Skeletal muscle tissue (tissue), 4 donors: Measurements from ENCODE around the gene BATF. TPM values are rescaled to one million over a fixed set of nuclear protein-coding genes. Genes with fewer than 3 reads are reported as not detected.

Experiments
- H3K27ac ChIP-seq: one replicate; pipeline ENCODE4 v1.7.0; 2013; ENCODE audit warnings: mild to moderate bottlenecking, low read depth, low read length, inconsistent platforms
- H3K27me3 ChIP-seq, 3 donors: one replicate each; pipeline ENCODE4 v1.7.0; 2013; ENCODE audit warnings: low read length in 3 of 3; ENCODE audit not compliant: control insufficient read depth in 3 of 3, insufficient read depth in 3 of 3
- H3K36me3 ChIP-seq, 3 donors: one replicate each; pipeline ENCODE4 v1.7.0; 2013; ENCODE audit warnings: low read length in 3 of 3; ENCODE audit not compliant: control insufficient read depth in 3 of 3, insufficient read depth in 3 of 3
- H3K4me1 ChIP-seq, 3 donors: one replicate each; pipeline ENCODE4 v1.7.0; 2013; ENCODE audit warnings: low read length in 3 of 3, mild to moderate bottlenecking in 3 of 3; ENCODE audit not compliant: control insufficient read depth in 3 of 3, insufficient read depth in 3 of 3
- H3K4me3 ChIP-seq, 3 donors: one replicate each; pipeline ENCODE4 v1.7.0; 2013; ENCODE audit warnings: low read length in 3 of 3
- H3K9ac ChIP-seq, 3 donors: one replicate each; pipeline ENCODE4 v1.7.0; 2013; ENCODE audit warnings: low read length in 3 of 3, mild to moderate bottlenecking in 3 of 3, moderate library complexity in 2 of 3, low read depth in 1 of 3
- H3K9me3 ChIP-seq, 3 donors: one replicate each; pipeline ENCODE4 v1.7.0; 2013; ENCODE audit warnings: low read length in 3 of 3; ENCODE audit not compliant: control insufficient read depth in 3 of 3
- total RNA-seq: library from RNA; depleted of rRNA; stranded (reverse); fragments of >200 nt; gene quantifications from one replicate; pipeline ENCODE4 v1.2.3, GENCODE V29; 2014
- donor health status: Osteomylitis.

The BATF gene
- total RNA-seq, 1 donor from 2014 or later: 1.0 TPM

- H3K4me3 ChIP-seq: no peak overlapping the region
- no peak overlapping the region for H3K27ac ChIP-seq
- H3K36me3 ChIP-seq: no peaks in the 10 kb centered on the region
- no peak overlapping the region for H3K9ac ChIP-seq
- no peaks in the 10 kb centered on the region for H3K27me3 ChIP-seq
- H3K9me3 ChIP-seq: no peaks in the 10 kb centered on the region
- peaks cover 0 to 5% (median 3%) of the 10 kb centered on the region in 3 donors for H3K4me1 ChIP-seq
Measured at GRCh38 chr14:75531256-75531655, 9.0 kb downstream of the BATF start.

- no peaks in the 10 kb centered on the region for H3K36me3 ChIP-seq
- no peak overlapping the region for H3K9ac ChIP-seq
- H3K4me3 ChIP-seq: no peak overlapping the region
- no peaks in the 10 kb centered on the region for H3K27me3 ChIP-seq
- peaks cover 0 to 5% (median 5%) of the 10 kb centered on the region in 3 donors for H3K4me1 ChIP-seq
- H3K9me3 ChIP-seq: no peaks in the 10 kb centered on the region
- H3K27ac ChIP-seq: no peak overlapping the region
Measured at GRCh38 chr14:75531660-75532317, 9.5 kb downstream of the BATF start.

- no peak overlapping the region for H3K27ac ChIP-seq
- H3K36me3 ChIP-seq: no peaks in the 10 kb centered on the region
- no peak overlapping the region for H3K9ac ChIP-seq
- H3K9me3 ChIP-seq: no peaks in the 10 kb centered on the region
- no peaks in the 10 kb centered on the region for H3K27me3 ChIP-seq
- no peak overlapping the region for H3K4me3 ChIP-seq
- H3K4me1 ChIP-seq: peaks cover 0 to 5% (median 5%) of the 10 kb centered on the region in 3 donors
Measured at GRCh38 chr14:75533791-75534555, 11.7 kb downstream of the BATF start.

GRCh38 chr14:75535164-75535898 lies 13.1 kb downstream of the BATF start:
- Histone ChIP-seq H3K27ac (no peak overlapping the region), H3K9ac (no peak overlapping the region)

GRCh38 chr14:75537071-75537470 lies 14.8 kb downstream of the BATF start:
- peaks cover 0 to 5% (median 5%) of the 10 kb centered on the region in 3 donors for H3K4me1 ChIP-seq
- no peak overlapping the region for H3K9ac ChIP-seq
- H3K27ac ChIP-seq: no peak overlapping the region
- H3K27me3 ChIP-seq: no peaks in the 10 kb centered on the region
- H3K4me3 ChIP-seq: no peak overlapping the region
- no peaks in the 10 kb centered on the region for H3K9me3 ChIP-seq
- no peaks in the 10 kb centered on the region for H3K36me3 ChIP-seq

More at GRCh38 chr14:75535164-75535898, 13.1 kb downstream of the BATF start:
- H3K4me3 ChIP-seq: no peak overlapping the region
- H3K27me3 ChIP-seq: no peaks in the 10 kb centered on the region
- H3K9me3 ChIP-seq: no peaks in the 10 kb centered on the region
- H3K4me1 ChIP-seq: peaks cover 0 to 5% (median 5%) of the 10 kb centered on the region in 3 donors
- H3K36me3 ChIP-seq: no peaks in the 10 kb centered on the region

- Histone ChIP-seq H3K4me1 (peaks cover 0 to 5% (median 5%) of the 10 kb centered on the region in 3 donors), H3K27ac (no peak overlapping the region), H3K9me3 (no peaks in the 10 kb centered on the region), H3K4me3 (no peak overlapping the region), H3K36me3 (no peaks in the 10 kb centered on the region), H3K9ac (no peak overlapping the region), H3K27me3 (no peaks in the 10 kb centered on the region)
Measured at GRCh38 chr14:75539162-75539560, 16.9 kb downstream of the BATF start.

GRCh38 chr14:75539561-75540478 lies 17.6 kb downstream of the BATF start:
- Histone ChIP-seq H3K9me3 (no peaks in the 10 kb centered on the region), H3K9ac (no peak overlapping the region), H3K27me3 (no peaks in the 10 kb centered on the region), H3K4me3 (no peak overlapping the region), H3K36me3 (no peaks in the 10 kb centered on the region), H3K27ac (no peak overlapping the region), H3K4me1 (peaks cover 0 to 5% (median 5%) of the 10 kb centered on the region in 3 donors)

GRCh38 chr14:75540479-75540851 lies 18.2 kb downstream of the BATF start:
- Histone ChIP-seq H3K9me3 (no peaks in the 10 kb centered on the region), H3K4me1 (peaks cover 0 to 5% (median 5%) of the 10 kb centered on the region in 3 donors), H3K4me3 (no peak overlapping the region), H3K36me3 (no peaks in the 10 kb centered on the region), H3K9ac (no peak overlapping the region), H3K27ac (no peak overlapping the region), H3K27me3 (no peaks in the 10 kb centered on the region)

GRCh38 chr14:75542588-75543091 lies 20.4 kb downstream of the BATF start:
- no peak overlapping the region for H3K9ac ChIP-seq
- H3K4me1 ChIP-seq: peaks cover 0 to 1% (median 0%) of the 10 kb centered on the region in 3 donors
- no peaks in the 10 kb centered on the region for H3K9me3 ChIP-seq
- no peaks in the 10 kb centered on the region for H3K27me3 ChIP-seq
- no peak overlapping the region for H3K4me3 ChIP-seq
- H3K27ac ChIP-seq: peak overlapping the region; percentile 54
- no peaks in the 10 kb centered on the region for H3K36me3 ChIP-seq
